GM12892 (cell line): ENCODE measurements around the gene ACADVL.

Experiments used
- POLR2A ChIP-seq: IDR thresholded peaks from 2 replicates; pipeline ENCODE4 v1.6.1; 2011; ENCODE audit warnings: low read depth, low read length, control low read depth
- POLR2AphosphoS5 ChIP-seq: IDR thresholded peaks from 2 replicates; pipeline ENCODE4 v1.6.1; 2011; ENCODE audit warnings: low read depth, low read length, control low read depth

DNA sequence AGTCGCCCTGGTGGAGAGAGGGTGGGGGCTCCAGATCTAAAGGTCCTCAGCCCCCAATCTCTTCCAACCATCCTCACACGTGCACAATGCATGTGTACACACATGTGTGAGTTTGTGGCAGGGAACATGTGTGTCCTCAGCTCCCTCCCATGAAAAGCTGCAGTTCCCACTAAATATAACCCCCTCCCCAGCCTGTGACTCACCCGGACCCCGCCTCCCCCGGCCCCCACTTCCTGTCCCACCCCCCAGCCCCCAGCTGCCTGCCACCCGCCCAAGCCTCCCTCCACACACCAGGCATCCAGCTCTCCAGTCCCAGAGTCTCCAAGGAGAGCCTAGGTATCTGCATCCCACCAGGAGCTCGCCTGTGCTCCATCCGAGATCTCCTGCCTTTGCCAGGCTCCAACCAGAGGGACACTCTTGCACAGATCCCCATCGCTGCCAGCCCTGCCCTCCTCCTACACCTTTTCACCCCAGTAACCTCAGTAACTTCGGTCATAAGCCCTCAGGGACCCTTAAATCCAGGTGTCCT, 4.0 kb upstream of the ACADVL start:
- no peak for TF ChIP-seq POLR2A
- no peak for TF ChIP-seq POLR2AphosphoS5
